ENCODE data around the gene GBA3. TPM values are rescaled to one million over a fixed set of nuclear protein-coding genes. Genes with fewer than 3 reads are reported as not detected.

The GBA3 gene
- total RNA-seq (ENCODE audit: unreplicated experiment), result not detected
- long read RNA-seq, partial matches to known transcripts, result 0 of 33 reads
- long read RNA-seq, other reads (novel, unspliced or antisense), result 33 of 33 reads

GRCh38 chr4:22692736-22693135 lies at the start of gene GBA3:
TSS of gene GBA3 (plus strand) at chr4:22692937.
- no peak within 1 kb of the TSS for H3K4me3 Mint-ChIP-seq (ENCODE audit: unreplicated experiment)
- no peaks in the 10 kb centered on the region for H3K4me1 Mint-ChIP-seq (ENCODE audit: unreplicated experiment)
- H3K9me3 Mint-ChIP-seq (ENCODE audit: unreplicated experiment), result no peaks in the 10 kb centered on the region
- no peaks in the 10 kb centered on the region for H3K27me3 Mint-ChIP-seq (ENCODE audit: unreplicated experiment)
- no peak within 1 kb of the TSS for H3K27ac Mint-ChIP-seq (ENCODE audit: unreplicated experiment)
- TF ChIP-seq CTCF (IDR thresholded peaks at IDR 0.05; ENCODE audit: unreplicated experiment), result no peak
- no peaks in the 10 kb centered on the region for H3K36me3 Mint-ChIP-seq (ENCODE audit: low read depth, unreplicated experiment)
- no peak for DNase-seq (ENCODE audit: low spot score)

DNA sequence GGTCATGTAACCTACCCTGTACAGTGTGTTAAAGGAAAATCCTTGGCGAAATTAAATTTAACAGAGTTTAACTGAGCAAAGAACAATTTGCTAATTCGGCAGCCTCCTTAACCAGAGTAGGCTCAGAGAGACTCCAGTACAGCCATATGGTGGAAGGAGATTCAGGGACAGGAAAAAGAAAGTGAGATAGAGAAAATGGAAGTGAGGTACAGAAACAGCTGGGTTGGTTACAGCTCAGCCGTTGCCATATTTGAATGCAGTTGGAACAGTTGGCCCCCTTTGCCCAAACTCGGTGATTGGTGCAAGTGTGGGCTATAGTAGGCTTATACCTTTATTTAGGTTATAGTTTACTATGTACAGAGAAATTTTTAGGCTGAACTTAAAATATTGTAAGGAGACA lies 48.8 kb upstream of the GBA3 start:
- Mint-ChIP-seq H3K36me3 (ENCODE audit: low read depth, unreplicated experiment) (no peaks in the 10 kb centered on the region), H3K27me3 (ENCODE audit: unreplicated experiment) (peaks cover 3% of the 10 kb centered on the region), H3K4me1 (ENCODE audit: unreplicated experiment) (no peaks in the 10 kb centered on the region), H3K27ac (ENCODE audit: unreplicated experiment) (no peak overlapping the region), H3K4me3 (ENCODE audit: unreplicated experiment) (no peak overlapping the region), H3K9me3 (ENCODE audit: unreplicated experiment) (no peaks in the 10 kb centered on the region)
- no peak for DNase-seq (ENCODE audit: low spot score)
- no peak for TF ChIP-seq CTCF (IDR thresholded peaks at IDR 0.05; ENCODE audit: unreplicated experiment)

GRCh38 chr4:22645481-22646182 lies 47.1 kb upstream of the GBA3 start:
- no peak for TF ChIP-seq CTCF (IDR thresholded peaks at IDR 0.05; ENCODE audit: unreplicated experiment)
- H3K4me3 Mint-ChIP-seq (ENCODE audit: unreplicated experiment), result no peak overlapping the region
- no peaks in the 10 kb centered on the region for H3K4me1 Mint-ChIP-seq (ENCODE audit: unreplicated experiment)
- H3K27me3 Mint-ChIP-seq (ENCODE audit: unreplicated experiment), result peaks cover 3% of the 10 kb centered on the region
- no peaks in the 10 kb centered on the region for H3K9me3 Mint-ChIP-seq (ENCODE audit: unreplicated experiment)
- DNase-seq (ENCODE audit: low spot score), result no peak
- no peaks in the 10 kb centered on the region for H3K36me3 Mint-ChIP-seq (ENCODE audit: low read depth, unreplicated experiment)
- no peak overlapping the region for H3K27ac Mint-ChIP-seq (ENCODE audit: unreplicated experiment)

DNA sequence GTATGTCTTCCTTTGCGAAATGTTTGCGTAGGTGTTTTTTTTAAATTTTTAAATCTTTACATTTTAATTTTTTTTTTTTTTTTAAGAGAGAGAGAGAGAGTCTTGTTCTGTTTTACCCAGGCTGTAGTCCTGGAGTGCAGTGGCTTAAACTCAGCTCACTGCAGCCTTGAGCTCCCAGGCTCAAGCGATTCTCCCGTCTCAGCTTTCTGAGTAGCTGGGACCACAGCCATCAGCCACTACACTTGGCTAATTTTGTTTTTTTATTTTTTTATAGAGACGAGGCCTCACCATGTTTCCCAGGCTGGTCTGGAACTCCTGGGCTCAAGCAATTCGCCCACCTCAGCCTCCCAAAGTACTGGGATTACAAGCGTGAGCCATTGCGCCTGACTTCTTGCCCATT lies 43.7 kb upstream of the GBA3 start:
- no peak for TF ChIP-seq CTCF (IDR thresholded peaks at IDR 0.05; ENCODE audit: unreplicated experiment)
- H3K27me3 Mint-ChIP-seq (ENCODE audit: unreplicated experiment), result no peaks in the 10 kb centered on the region
- no peaks in the 10 kb centered on the region for H3K9me3 Mint-ChIP-seq (ENCODE audit: unreplicated experiment)
- H3K27ac Mint-ChIP-seq (ENCODE audit: unreplicated experiment), result no peak overlapping the region
- H3K4me3 Mint-ChIP-seq (ENCODE audit: unreplicated experiment), result no peak overlapping the region
- DNase-seq (ENCODE audit: low spot score), result no peak
- H3K36me3 Mint-ChIP-seq (ENCODE audit: low read depth, unreplicated experiment), result no peaks in the 10 kb centered on the region
- no peaks in the 10 kb centered on the region for H3K4me1 Mint-ChIP-seq (ENCODE audit: unreplicated experiment)

- no peaks in the 10 kb centered on the region for H3K27me3 Mint-ChIP-seq (ENCODE audit: unreplicated experiment)
- no peak overlapping the region for H3K27ac Mint-ChIP-seq (ENCODE audit: unreplicated experiment)
- no peak overlapping the region for H3K4me3 Mint-ChIP-seq (ENCODE audit: unreplicated experiment)
- no peaks in the 10 kb centered on the region for H3K9me3 Mint-ChIP-seq (ENCODE audit: unreplicated experiment)
- DNase-seq (ENCODE audit: low spot score), result no peak
- no peaks in the 10 kb centered on the region for H3K36me3 Mint-ChIP-seq (ENCODE audit: low read depth, unreplicated experiment)
- H3K4me1 Mint-ChIP-seq (ENCODE audit: unreplicated experiment), result no peaks in the 10 kb centered on the region
- TF ChIP-seq CTCF (IDR thresholded peaks at IDR 0.05; ENCODE audit: unreplicated experiment), result no peak
Observed at GRCh38 chr4:22650771-22651170, 42.0 kb upstream of the GBA3 start.
